K562 treated with DMSO at 1 percent for 24 hours (cell line): ENCODE data around the gene RNF32. TPM values are rescaled to one million over a fixed set of nuclear protein-coding genes. Genes with fewer than 3 reads are reported as not detected.

Source experiments
- total RNA-seq: library from RNA; unstranded; fragments of 300-600 nt; gene quantifications from 2 replicates; pipeline ENCODE4 v1.2.3, GENCODE V29; 2022; ENCODE audit warnings: low read depth; ENCODE audit not compliant: insufficient read depth

RNF32 gene
- 2.1 and 3.0 TPM in 2 replicates for total RNA-seq

DNA sequence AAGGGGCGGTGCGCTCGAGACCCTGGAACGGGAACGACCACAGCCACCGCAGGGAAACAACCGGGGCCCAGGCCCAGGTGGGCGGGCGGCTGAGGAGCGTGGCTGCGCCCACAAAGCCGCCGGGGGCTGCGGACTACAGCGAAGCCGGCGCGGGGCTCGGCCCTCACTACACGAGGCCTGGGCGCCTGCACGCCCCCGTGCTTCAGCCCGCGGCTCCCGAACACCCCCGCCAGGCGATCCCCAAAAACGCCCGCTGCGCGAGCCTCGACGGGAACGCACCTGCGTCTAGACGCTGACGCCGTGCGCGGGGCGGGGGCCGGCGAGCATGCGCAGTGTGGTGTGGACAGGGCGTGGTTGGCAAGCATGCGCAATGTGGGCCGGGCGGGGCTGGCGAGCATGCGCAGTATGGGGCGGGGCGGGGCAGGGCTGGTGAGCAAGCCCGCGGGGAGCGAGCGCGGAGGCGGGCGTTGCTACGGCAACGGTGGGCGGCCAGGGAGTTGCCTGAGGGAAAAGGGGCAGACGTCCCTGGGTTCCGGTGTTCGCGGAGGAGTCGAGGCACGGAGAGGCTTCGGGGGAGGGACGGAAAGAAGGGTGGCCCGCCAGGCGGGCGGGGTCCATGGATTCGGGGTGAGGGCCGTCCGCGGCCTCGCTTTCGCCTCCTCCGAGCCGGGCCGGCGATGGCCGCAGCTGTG is at the start of gene RNF32:
Gene RNF32 (plus strand): TSS at position 518 of the 692 bp plus-strand sequence. CDS start 3,104 bp downstream, outside the sequence.

